HL-60 (cell line): Measurements from ENCODE around the gene ZMIZ1.

Experiments
- POLR2AphosphoS5 ChIP-seq: IDR thresholded peaks from 2 replicates; pipeline ENCODE4 v1.6.1; 2012; ENCODE audit warnings: low read depth
- TF ChIP-seq, protein P1 (sequence below): IDR thresholded peaks from one replicate; pipeline ENCODE4 v1.5.1; 2011; ENCODE audit warnings: low read length, control low read depth, inconsistent platforms; ENCODE audit not compliant: insufficient read depth
- TF ChIP-seq, protein P2 (sequence below): IDR thresholded peaks from 2 replicates; pipeline ENCODE4 v1.6.1; 2012; ENCODE audit warnings: low read depth; ENCODE audit not compliant: insufficient replicate concordance

DNA sequence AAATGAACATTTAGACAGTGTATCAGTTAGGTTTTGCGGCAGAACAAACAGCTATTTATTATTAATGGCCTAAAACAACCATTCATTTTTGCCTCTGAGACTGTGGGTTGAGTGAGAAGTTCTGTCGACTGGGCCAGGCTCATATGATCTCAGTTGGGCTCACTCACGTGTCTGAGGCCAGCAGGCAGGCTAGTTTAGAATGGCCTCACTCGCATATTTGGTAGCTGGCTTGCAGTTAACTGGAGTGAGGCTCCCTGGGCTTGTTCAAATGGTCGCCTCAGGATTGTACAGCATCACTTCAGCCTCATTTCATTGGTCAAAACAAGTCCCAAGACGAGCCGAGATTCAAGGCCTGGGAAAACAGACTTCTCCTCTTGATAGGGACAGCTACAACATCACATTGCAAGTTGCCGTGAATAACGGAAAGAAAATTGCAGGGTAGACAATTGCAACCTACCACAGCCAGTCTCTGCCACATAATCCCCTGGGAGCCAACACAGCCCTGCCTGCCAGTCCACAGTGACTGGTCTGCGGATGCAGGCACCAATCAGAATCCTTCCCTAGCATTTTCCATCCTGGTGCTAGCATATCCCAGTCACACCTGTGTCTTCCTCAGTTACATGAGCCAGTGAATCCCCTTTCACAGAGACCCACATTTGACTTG lies 255.4 kb downstream of the ZMIZ1 start:
- TF ChIP-seq, protein P1, sequence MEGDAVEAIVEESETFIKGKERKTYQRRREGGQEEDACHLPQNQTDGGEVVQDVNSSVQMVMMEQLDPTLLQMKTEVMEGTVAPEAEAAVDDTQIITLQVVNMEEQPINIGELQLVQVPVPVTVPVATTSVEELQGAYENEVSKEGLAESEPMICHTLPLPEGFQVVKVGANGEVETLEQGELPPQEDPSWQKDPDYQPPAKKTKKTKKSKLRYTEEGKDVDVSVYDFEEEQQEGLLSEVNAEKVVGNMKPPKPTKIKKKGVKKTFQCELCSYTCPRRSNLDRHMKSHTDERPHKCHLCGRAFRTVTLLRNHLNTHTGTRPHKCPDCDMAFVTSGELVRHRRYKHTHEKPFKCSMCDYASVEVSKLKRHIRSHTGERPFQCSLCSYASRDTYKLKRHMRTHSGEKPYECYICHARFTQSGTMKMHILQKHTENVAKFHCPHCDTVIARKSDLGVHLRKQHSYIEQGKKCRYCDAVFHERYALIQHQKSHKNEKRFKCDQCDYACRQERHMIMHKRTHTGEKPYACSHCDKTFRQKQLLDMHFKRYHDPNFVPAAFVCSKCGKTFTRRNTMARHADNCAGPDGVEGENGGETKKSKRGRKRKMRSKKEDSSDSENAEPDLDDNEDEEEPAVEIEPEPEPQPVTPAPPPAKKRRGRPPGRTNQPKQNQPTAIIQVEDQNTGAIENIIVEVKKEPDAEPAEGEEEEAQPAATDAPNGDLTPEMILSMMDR, result no peak
- TF ChIP-seq POLR2AphosphoS5, result no peak
- TF ChIP-seq, protein P2, sequence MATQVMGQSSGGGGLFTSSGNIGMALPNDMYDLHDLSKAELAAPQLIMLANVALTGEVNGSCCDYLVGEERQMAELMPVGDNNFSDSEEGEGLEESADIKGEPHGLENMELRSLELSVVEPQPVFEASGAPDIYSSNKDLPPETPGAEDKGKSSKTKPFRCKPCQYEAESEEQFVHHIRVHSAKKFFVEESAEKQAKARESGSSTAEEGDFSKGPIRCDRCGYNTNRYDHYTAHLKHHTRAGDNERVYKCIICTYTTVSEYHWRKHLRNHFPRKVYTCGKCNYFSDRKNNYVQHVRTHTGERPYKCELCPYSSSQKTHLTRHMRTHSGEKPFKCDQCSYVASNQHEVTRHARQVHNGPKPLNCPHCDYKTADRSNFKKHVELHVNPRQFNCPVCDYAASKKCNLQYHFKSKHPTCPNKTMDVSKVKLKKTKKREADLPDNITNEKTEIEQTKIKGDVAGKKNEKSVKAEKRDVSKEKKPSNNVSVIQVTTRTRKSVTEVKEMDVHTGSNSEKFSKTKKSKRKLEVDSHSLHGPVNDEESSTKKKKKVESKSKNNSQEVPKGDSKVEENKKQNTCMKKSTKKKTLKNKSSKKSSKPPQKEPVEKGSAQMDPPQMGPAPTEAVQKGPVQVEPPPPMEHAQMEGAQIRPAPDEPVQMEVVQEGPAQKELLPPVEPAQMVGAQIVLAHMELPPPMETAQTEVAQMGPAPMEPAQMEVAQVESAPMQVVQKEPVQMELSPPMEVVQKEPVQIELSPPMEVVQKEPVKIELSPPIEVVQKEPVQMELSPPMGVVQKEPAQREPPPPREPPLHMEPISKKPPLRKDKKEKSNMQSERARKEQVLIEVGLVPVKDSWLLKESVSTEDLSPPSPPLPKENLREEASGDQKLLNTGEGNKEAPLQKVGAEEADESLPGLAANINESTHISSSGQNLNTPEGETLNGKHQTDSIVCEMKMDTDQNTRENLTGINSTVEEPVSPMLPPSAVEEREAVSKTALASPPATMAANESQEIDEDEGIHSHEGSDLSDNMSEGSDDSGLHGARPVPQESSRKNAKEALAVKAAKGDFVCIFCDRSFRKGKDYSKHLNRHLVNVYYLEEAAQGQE, result no peak
